Measurements from ENCODE around the gene AOPEP. TPM values are rescaled to one million over a fixed set of nuclear protein-coding genes. Genes with fewer than 3 reads are reported as not detected.

AOPEP gene
- total RNA-seq, 4 donors from 2014 or later, result 80.7 to 428 (median 126) TPM

DNA sequence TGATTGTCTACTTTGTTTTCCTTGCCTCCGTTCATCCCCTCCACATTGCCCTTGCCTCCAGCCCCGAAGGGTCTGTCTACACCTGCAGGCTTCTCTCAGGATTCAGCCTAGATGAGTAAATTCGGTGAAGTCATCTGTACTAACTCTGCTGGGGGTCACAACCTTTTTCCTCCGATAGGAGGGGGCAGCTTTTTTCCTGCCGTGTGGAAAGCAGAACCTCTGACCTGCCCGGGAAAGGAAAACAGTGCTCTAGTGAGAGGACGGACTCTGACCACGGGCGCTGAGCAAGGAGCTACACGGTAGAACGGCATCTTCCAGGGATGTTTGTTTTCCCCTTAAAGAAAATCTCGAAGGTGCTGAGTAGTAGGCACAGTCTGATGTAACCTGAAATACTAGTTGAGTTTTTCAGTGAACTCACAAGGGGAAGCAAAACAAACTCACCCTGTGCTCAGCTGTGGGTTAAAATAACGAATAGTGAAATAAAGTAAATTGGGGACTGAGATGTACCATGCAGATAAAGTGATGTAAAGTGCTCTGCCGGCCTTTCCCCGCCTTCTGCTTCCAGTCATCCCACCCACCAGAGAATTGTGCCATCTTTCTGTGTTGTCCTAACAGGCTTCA, 281.8 kb downstream of the AOPEP start:
- intact Hi-C loops (cut with DNase I; ENCODE audit: low total_unique reads), result loop anchor here (10.0 kb wide), 1 partner anchor 223 kb away; no protein-coding TSS in a partner anchor
- Histone ChIP-seq H3K9me3 (no peaks in the 10 kb centered on the region), H3K36me3 (no peaks in the 10 kb centered on the region), H3K27me3 (no peaks in the 10 kb centered on the region), H3K4me3 (peak overlapping the region; percentile 75 to 76), H3K4me1 (peaks cover 0 to 3% of the 10 kb centered on the region in 2 donors), H3K27ac (peak overlapping the region; percentile 100)
- peak in 1 of 2 donors; percentile 45 for DNase-seq
- peak; percentile 20 to 38 for TF ChIP-seq POLR2A (IDR thresholded peaks at IDR 0.05)
- TF ChIP-seq, protein P1, sequence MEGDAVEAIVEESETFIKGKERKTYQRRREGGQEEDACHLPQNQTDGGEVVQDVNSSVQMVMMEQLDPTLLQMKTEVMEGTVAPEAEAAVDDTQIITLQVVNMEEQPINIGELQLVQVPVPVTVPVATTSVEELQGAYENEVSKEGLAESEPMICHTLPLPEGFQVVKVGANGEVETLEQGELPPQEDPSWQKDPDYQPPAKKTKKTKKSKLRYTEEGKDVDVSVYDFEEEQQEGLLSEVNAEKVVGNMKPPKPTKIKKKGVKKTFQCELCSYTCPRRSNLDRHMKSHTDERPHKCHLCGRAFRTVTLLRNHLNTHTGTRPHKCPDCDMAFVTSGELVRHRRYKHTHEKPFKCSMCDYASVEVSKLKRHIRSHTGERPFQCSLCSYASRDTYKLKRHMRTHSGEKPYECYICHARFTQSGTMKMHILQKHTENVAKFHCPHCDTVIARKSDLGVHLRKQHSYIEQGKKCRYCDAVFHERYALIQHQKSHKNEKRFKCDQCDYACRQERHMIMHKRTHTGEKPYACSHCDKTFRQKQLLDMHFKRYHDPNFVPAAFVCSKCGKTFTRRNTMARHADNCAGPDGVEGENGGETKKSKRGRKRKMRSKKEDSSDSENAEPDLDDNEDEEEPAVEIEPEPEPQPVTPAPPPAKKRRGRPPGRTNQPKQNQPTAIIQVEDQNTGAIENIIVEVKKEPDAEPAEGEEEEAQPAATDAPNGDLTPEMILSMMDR (IDR thresholded peaks at IDR 0.05), result no peak

GRCh38 chr9:95009459-95009858, 283.0 kb downstream of the AOPEP start:
- H3K27ac ChIP-seq, result peak overlapping the region; percentile 100
- DNase-seq, result no peak
- no peak overlapping the region for H3K4me3 ChIP-seq
- H3K4me1 ChIP-seq, result peaks cover 0 to 3% of the 10 kb centered on the region in 2 donors
- no peak for TF ChIP-seq POLR2A (IDR thresholded peaks at IDR 0.05)
- no peaks in the 10 kb centered on the region for H3K27me3 ChIP-seq
- H3K36me3 ChIP-seq, result no peaks in the 10 kb centered on the region
- H3K9me3 ChIP-seq, result no peaks in the 10 kb centered on the region
- intact Hi-C loops (cut with DNase I; ENCODE audit: low total_unique reads), result loop anchor here (10.0 kb wide), 1 partner anchor 225 kb away; no protein-coding TSS in a partner anchor

- TF ChIP-seq, protein P1 (IDR thresholded peaks at IDR 0.05), result no peak
- TF ChIP-seq POLR2A (IDR thresholded peaks at IDR 0.05), result no peak
- Histone ChIP-seq H3K4me3 (no peak overlapping the region), H3K27me3 (no peaks in the 10 kb centered on the region), H3K9me3 (no peaks in the 10 kb centered on the region), H3K4me1 (peaks cover 0 to 3% of the 10 kb centered on the region in 2 donors), H3K36me3 (no peaks in the 10 kb centered on the region), H3K27ac (peak overlapping the region; percentile 100)
- no peak for DNase-seq
- intact Hi-C loops (cut with DNase I; ENCODE audit: low total_unique reads), result no loop called here
Measured at GRCh38 chr9:95010431-95010838, 283.9 kb downstream of the AOPEP start.

DNA sequence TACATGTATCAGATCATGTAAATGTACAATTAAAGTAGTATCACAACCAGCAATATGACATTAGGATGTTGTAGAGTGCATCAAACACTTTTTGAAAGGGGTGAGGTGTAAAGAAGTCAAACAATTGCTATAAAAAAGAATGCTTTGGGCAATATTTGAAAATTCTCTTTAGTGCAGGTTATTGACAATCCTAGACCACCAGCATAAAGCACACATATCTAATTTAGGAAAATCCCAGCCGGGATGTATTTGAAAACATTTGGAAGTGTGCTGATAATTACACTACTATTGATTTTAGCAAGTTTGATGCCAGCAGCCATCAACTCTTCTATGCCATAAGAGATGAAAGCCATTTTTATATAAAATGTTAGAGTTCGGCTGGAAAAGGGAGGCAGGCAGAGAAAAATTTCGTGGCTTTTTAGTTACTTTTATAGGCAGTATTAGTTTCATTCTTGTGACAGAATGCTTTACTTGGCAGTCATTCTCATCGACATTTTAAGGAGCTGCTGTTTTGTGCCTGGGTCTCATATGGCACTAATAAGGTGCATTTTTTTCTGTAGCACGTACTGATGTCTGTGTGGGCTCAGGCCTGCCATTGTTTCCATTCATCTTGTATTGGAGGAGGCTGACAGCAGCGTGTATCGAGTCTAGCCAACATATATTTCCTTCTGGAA, 285.7 kb downstream of the AOPEP start:
- peaks cover 0 to 5% of the 10 kb centered on the region in 2 donors for H3K4me1 ChIP-seq
- DNase-seq, result no peak
- H3K4me3 ChIP-seq, result peak overlapping the region in 1 of 2 donors; percentile 6
- peak overlapping the region; percentile 100 for H3K27ac ChIP-seq
- TF ChIP-seq POLR2A (IDR thresholded peaks at IDR 0.05), result no peak
- H3K27me3 ChIP-seq, result no peaks in the 10 kb centered on the region
- no peaks in the 10 kb centered on the region for H3K9me3 ChIP-seq
- intact Hi-C loops (cut with DNase I; ENCODE audit: low total_unique reads), result no loop called here
- H3K36me3 ChIP-seq, result no peaks in the 10 kb centered on the region

DNA sequence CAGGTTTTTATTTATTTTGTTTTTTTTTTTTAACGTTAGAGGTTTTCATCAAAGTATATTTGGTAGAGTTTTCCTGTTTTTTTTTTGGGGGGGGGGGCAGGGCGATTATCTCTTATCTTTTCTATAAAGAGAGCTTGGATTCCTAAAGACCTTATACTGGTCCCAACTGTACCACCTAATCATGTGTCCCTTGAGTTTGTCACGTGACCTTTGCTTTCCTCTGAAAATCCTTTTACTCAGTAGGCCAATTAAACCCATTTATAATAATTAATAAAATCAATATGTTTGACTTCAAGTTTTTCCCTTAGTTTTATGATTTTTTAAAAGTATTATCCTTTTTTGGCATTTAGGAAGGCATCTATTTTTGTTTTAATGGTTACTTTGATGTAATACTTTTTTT, 286.4 kb downstream of the AOPEP start:
- Histone ChIP-seq H3K36me3 (no peaks in the 10 kb centered on the region), H3K9me3 (no peaks in the 10 kb centered on the region), H3K27me3 (no peaks in the 10 kb centered on the region), H3K27ac (peak overlapping the region; percentile 48 to 100), H3K4me3 (no peak overlapping the region), H3K4me1 (peaks cover 0 to 7% of the 10 kb centered on the region in 2 donors)
- no peak for DNase-seq
- intact Hi-C loops (cut with DNase I; ENCODE audit: low total_unique reads), result no loop called here
- TF ChIP-seq, protein P1 (IDR thresholded peaks at IDR 0.05), result no peak
- no peak for TF ChIP-seq POLR2A (IDR thresholded peaks at IDR 0.05)

DNA sequence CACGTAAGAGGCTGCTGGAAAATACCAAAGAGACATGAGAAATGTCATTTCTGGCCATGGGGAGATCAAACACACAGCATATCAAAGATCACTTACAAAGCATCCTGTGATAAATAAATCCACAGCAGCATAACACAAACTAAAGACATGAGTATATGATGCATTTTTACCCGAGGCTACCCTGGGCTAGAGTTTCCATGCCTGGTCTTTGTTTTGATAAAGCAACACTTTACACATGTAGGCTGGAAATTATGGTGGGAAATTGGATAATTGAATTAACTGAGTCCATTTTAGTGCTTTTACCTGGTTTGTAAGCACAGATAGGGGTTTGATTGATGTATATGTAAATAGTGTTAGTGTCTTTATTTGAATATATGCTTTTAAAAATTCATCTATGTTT, 288.4 kb downstream of the AOPEP start:
- TF ChIP-seq POLR2A (IDR thresholded peaks at IDR 0.05), result no peak
- TF ChIP-seq, protein P1 (IDR thresholded peaks at IDR 0.05), result no peak
- intact Hi-C loops (cut with DNase I; ENCODE audit: low total_unique reads), result no loop called here
- H3K27ac ChIP-seq, result peak overlapping the region; percentile 48 to 100

More for the DNA sequence above, 288.4 kb downstream of the AOPEP start:
- H3K27me3 ChIP-seq, result no peaks in the 10 kb centered on the region
- H3K4me3 ChIP-seq, result no peak overlapping the region
- no peak for DNase-seq
- no peaks in the 10 kb centered on the region for H3K9me3 ChIP-seq
- H3K4me1 ChIP-seq, result peaks cover 0 to 7% of the 10 kb centered on the region in 2 donors
- H3K36me3 ChIP-seq, result no peaks in the 10 kb centered on the region

Measured in uterus (tissue), 4 donors.